Brain microvascular endothelial cell (primary cell): ENCODE results near the gene SCD5.
A peak's percentile ranks its signal among the peaks of the same experiment; 100 is the strongest.
"Not testable (repeated sequence)": the region's sequence is repeated elsewhere in the genome, so short reads cannot be mapped to it uniquely, and the experiment has no call there.

Experiments
- DNase-seq: peaks from one replicate; pipeline ENCODE4 v3.0.0-alpha.2; 2020
- H3K27ac ChIP-seq: fragments of 250-450 bp; sonication (Bioruptor Pico); 2 replicates; pipeline ENCODE4 v1.5.1; 2020; ENCODE audit warnings: mild to moderate bottlenecking, moderate library complexity
- H3K27me3 ChIP-seq: fragments of 250-450 bp; sonication (Bioruptor Pico); replicated peaks from 2 replicates; pipeline ENCODE4 v1.5.1; 2020; ENCODE audit warnings: mild to moderate bottlenecking
- H3K36me3 ChIP-seq: fragments of 250-450 bp; sonication (Bioruptor Pico); replicated peaks from 2 replicates; pipeline ENCODE4 v1.5.1; 2020; ENCODE audit warnings: mild to moderate bottlenecking
- H3K4me3 ChIP-seq: 2 replicates; pipeline ENCODE4 v1.5.1; 2011; ENCODE audit warnings: low read depth, mild to moderate bottlenecking, control low read depth, low read length, moderate library complexity
- in situ Hi-C: cut with HindIII; loops from 2 replicates; pipeline ENCODE4 v1.10.0; 2017; ENCODE audit warnings: low sequenced_read_pairs, low pct_ligation_motif_present
- TF ChIP-seq, protein P1 (sequence below): IDR thresholded peaks from 2 replicates; pipeline ENCODE4 v1.5.1; 2011; ENCODE audit warnings: low read depth, mild to moderate bottlenecking, moderate library complexity, low read length, control low read depth, inconsistent platforms; ENCODE audit errors: missing control alignments

Gene SCD5

DNA sequence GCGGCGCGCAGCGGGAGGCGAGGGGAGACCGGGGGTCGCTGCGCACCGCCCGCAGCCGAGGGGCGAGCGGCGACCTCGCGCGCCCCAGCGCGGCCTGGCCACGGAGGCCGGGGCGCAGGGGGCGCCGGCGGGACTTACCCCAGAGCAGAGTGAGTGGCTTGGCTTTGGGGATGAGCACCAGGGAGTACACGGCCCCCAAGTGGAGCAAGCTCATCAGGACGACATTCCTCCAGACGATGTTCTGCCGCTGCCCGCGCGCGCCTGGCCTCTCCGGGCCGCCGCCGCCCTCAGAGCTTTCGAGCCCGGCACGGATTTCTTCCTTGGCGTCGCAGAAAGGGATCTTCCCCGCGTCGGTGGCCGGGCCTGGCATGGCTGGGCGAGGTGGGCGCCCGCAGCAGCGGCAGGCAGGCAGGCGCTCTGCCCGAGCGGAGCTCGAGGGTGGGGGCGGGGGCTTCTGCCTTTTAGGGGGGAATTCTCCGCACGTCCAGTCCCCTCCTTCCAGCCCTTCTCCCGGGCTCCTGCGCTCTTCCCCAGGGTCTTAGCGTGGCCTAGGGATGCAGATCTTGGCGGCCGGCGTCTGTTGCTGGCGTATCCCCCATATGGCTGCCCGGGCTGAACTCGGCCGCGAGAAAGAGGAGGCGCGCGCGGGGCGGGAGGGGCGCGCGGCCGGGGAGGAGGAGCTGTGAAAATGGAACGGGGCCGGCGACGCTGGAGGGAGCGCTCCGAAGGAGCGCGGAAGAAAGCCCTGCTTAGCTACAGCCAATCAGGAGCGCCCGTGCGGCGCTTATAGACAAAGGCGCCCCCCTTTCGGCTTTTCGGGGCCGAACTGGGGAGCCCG is at the start of gene SCD5:
Gene SCD5, minus strand, starts transcription at position 629 of the 838 bp plus-strand sequence. Its CDS starts 259 bp downstream, at position 370.
- in situ Hi-C loops = no loop called here
- TF ChIP-seq, protein P1, sequence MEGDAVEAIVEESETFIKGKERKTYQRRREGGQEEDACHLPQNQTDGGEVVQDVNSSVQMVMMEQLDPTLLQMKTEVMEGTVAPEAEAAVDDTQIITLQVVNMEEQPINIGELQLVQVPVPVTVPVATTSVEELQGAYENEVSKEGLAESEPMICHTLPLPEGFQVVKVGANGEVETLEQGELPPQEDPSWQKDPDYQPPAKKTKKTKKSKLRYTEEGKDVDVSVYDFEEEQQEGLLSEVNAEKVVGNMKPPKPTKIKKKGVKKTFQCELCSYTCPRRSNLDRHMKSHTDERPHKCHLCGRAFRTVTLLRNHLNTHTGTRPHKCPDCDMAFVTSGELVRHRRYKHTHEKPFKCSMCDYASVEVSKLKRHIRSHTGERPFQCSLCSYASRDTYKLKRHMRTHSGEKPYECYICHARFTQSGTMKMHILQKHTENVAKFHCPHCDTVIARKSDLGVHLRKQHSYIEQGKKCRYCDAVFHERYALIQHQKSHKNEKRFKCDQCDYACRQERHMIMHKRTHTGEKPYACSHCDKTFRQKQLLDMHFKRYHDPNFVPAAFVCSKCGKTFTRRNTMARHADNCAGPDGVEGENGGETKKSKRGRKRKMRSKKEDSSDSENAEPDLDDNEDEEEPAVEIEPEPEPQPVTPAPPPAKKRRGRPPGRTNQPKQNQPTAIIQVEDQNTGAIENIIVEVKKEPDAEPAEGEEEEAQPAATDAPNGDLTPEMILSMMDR = no peak
- DNase-seq = no peak
- H3K27me3 ChIP-seq = no peaks in the 10 kb centered on the region
- no peak within 1 kb of the TSS for H3K27ac ChIP-seq
- peak within 1 kb of the TSS; percentile 69 for H3K4me3 ChIP-seq
- no peaks in the 10 kb centered on the region for H3K36me3 ChIP-seq

DNA sequence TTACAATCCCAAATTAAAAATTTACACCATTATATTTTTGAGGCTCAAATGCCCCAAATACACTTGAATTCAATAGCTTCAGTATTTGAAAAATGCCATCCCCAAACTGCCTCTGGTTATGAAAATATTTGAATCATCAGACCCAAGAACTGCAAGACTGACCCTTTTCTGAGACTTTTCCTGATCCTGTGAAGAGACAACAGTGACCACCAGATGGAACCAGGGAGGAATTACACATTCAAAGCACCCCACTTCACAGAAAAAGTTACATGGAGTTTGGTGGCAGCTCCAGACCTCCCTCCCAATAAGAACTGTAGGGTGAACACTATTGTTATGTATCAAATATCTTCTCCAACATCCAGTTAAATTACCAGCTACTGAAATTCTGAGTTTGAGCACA is 44.0 kb upstream of the SCD5 start:
- no peak overlapping the region for H3K27ac ChIP-seq
- H3K4me3 ChIP-seq = no peak overlapping the region
- TF ChIP-seq, protein P1 = peak; percentile 63
- peak; percentile 28 for DNase-seq
- H3K36me3 ChIP-seq = peaks cover 87% of the 10 kb centered on the region
- in situ Hi-C loops = no loop called here
- H3K27me3 ChIP-seq = no peaks in the 10 kb centered on the region

GRCh38 chr4:82839624-82840023 is 41.0 kb upstream of the SCD5 start:
- H3K27ac ChIP-seq = no peak overlapping the region
- H3K27me3 ChIP-seq = no peaks in the 10 kb centered on the region
- TF ChIP-seq, protein P1 = no peak
- DNase-seq = no peak
- peaks cover 78% of the 10 kb centered on the region for H3K36me3 ChIP-seq
- H3K4me3 ChIP-seq = no peak overlapping the region
- in situ Hi-C loops = no loop called here

DNA sequence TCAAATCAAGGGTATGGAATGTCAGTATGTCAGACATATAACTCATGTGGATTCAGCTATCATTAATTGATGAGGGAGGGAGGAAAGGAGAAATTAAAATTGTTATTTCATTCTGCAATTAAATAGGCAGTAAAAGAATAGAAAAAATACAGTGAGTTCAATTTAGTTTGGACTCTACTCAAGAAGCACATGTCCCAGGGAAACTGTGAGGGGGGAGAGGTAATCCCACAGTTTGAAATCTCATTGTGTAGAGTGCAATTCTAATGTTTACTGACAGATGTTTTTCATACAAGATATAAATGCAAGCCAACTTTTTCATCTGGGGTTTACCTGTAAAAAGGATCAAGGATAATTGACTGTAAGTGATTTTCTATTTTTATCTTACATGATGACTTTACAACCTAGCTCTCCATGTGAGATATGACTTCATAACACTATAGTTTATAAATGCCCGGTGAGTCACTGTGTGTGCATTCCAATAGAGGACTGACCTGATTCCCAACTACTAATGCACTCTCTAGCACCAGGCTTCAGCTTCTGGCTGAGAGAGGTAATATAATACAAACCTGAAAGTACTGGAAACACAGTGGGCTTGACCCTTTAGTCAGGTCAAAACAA is 35.2 kb upstream of the SCD5 start:
- no peak overlapping the region for H3K4me3 ChIP-seq
- H3K27ac ChIP-seq = peak overlapping the region; percentile 43
- in situ Hi-C loops = no loop called here
- TF ChIP-seq, protein P1 = peak; percentile 36
- DNase-seq = peak; percentile 85
- no peaks in the 10 kb centered on the region for H3K27me3 ChIP-seq
- H3K36me3 ChIP-seq = peaks cover 64% of the 10 kb centered on the region

DNA sequence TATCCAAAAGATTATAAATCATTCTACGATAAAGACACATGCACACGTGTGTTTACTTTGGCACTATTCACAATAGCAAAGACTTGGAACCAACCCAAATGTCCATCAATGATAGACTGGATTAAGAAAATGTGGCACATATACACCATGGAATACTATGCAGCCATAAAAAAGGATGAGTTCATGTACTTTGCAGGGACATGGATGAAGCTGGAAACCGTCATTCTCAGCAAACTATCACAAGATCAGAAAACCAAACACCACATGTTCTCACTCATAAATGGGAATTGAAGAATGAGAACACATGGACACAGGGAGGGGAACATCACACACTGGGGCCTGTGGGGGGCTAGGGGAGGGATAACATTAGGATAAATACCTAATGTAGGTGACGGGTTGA is 34.5 kb upstream of the SCD5 start:
- H3K4me3 ChIP-seq, DNase-seq, in situ Hi-C loops, H3K27me3 ChIP-seq, H3K27ac ChIP-seq: not testable (repeated sequence)
- peaks cover 63% of the 10 kb centered on the region for H3K36me3 ChIP-seq

- Histone ChIP-seq H3K27me3 (no peaks in the 10 kb centered on the region), H3K36me3 (peaks cover 89% of the 10 kb centered on the region), H3K4me3 (no peak overlapping the region), H3K27ac (no peak overlapping the region)
- in situ Hi-C loops = no loop called here
- TF ChIP-seq, protein P1 = no peak
- DNase-seq = no peak
These were observed 26.8 kb upstream of the SCD5 start for GRCh38 chr4:82825425-82825824.
